RWPE2 (cell line): ENCODE measurements around the gene MGLL.

Experiments used
- ATAC-seq: fragments of 200-7000 bp; cut with Tn5 transposase; 3 replicates; pipeline ENCODE4 v1.9.1; 2021; ENCODE audit warnings: low read depth
- DNase-seq: peaks from one replicate; pipeline ENCODE4 v3.0.0-alpha.2; 2020; ENCODE audit warnings: low spot score
- H3K27ac ChIP-seq: fragments of 450-650 bp; 2 replicates; pipeline ENCODE4 v1.5.1; 2017; ENCODE audit warnings: mild to moderate bottlenecking; ENCODE audit not compliant: poor library complexity, severe bottlenecking
- H3K27me3 ChIP-seq: fragments of 250-450 bp; sonication (Bioruptor Pico); 2 replicates; pipeline ENCODE4 v1.5.1; 2021; ENCODE audit warnings: mild to moderate bottlenecking, moderate library complexity; ENCODE audit not compliant: insufficient read depth, poor library complexity, severe bottlenecking
- H3K36me3 ChIP-seq: fragments of 250-450 bp; sonication (Bioruptor Pico); 2 replicates; pipeline ENCODE4 v1.5.1; 2020; ENCODE audit warnings: low read depth, mild to moderate bottlenecking, moderate library complexity
- H3K4me1 ChIP-seq: fragments of 250-450 bp; sonication (Bioruptor Pico); 2 replicates; pipeline ENCODE4 v1.5.1; 2021; ENCODE audit warnings: mild to moderate bottlenecking, moderate library complexity; ENCODE audit not compliant: insufficient read depth, poor library complexity, severe bottlenecking
- H3K4me3 ChIP-seq: fragments of 250-450 bp; sonication (Bioruptor Pico); 2 replicates; pipeline ENCODE4 v1.5.1; 2021; ENCODE audit warnings: mild to moderate bottlenecking, moderate library complexity; ENCODE audit not compliant: severe bottlenecking
- H3K9me3 ChIP-seq: fragments of 250-450 bp; sonication (Bioruptor Pico); 2 replicates; pipeline ENCODE4 v1.5.1; 2021; ENCODE audit warnings: mild to moderate bottlenecking, moderate library complexity; ENCODE audit not compliant: severe bottlenecking
- CTCF ChIP-seq: fragments of 450-650 bp; IDR thresholded peaks from one replicate; pipeline ENCODE4 v1.5.1; 2017; ENCODE audit warnings: mild to moderate bottlenecking, moderate library complexity; ENCODE audit not compliant: poor library complexity, severe bottlenecking

Gene MGLL

GRCh38 chr3:127824151-127824825 is 2.0 kb upstream of the MGLL start:
- TF ChIP-seq CTCF: no peak
- peaks cover 5% of the 10 kb centered on the region for H3K9me3 ChIP-seq
- H3K27ac ChIP-seq: no peak overlapping the region
- no peak for DNase-seq
- H3K27me3 ChIP-seq: no peaks in the 10 kb centered on the region
- peaks cover 27% of the 10 kb centered on the region for H3K4me1 ChIP-seq
- no peak for ATAC-seq
- H3K4me3 ChIP-seq: no peak overlapping the region
- H3K36me3 ChIP-seq: 0 out of 2 replicates have a peak, but pooled peaks cover 4% of the 10 kb centered on the region

- DNase-seq: no peak
- peak overlapping the region; percentile 82 for H3K4me3 ChIP-seq
Observed at GRCh38 chr3:127823426-127823857, 1.1 kb upstream of the MGLL start.

GRCh38 chr3:127822682-127823425 is 539 bp upstream of the MGLL start:
- no peak for DNase-seq
- peak overlapping the region; percentile 82 for H3K27ac ChIP-seq
- no peaks in the 10 kb centered on the region for H3K9me3 ChIP-seq
- peaks cover 13% of the 10 kb centered on the region for H3K36me3 ChIP-seq
- ATAC-seq: peak; percentile 26
- no peak for TF ChIP-seq CTCF
- H3K27me3 ChIP-seq: no peaks in the 10 kb centered on the region
- H3K4me3 ChIP-seq: peak overlapping the region; percentile 82
- H3K4me1 ChIP-seq: peaks cover 30% of the 10 kb centered on the region

More at GRCh38 chr3:127823426-127823857, 1.1 kb upstream of the MGLL start:
- no peak for ATAC-seq
- H3K36me3 ChIP-seq: peaks cover 10% of the 10 kb centered on the region
- H3K4me1 ChIP-seq: peaks cover 27% of the 10 kb centered on the region
- no peak for TF ChIP-seq CTCF
- H3K9me3 ChIP-seq: peaks cover 5% of the 10 kb centered on the region
- H3K27me3 ChIP-seq: no peaks in the 10 kb centered on the region
- peak overlapping the region; percentile 82 for H3K27ac ChIP-seq

GRCh38 chr3:127821394-127821793 is 921 bp downstream of the MGLL start:
- no peak for TF ChIP-seq CTCF
- ATAC-seq (no peak), DNase-seq (no peak)
- H3K4me3 ChIP-seq: no peak overlapping the region
- peak overlapping the region; percentile 82 for H3K27ac ChIP-seq
- peaks cover 22% of the 10 kb centered on the region for H3K36me3 ChIP-seq
- H3K4me1 ChIP-seq: peaks cover 42% of the 10 kb centered on the region
- H3K27me3 ChIP-seq: no peaks in the 10 kb centered on the region
- no peaks in the 10 kb centered on the region for H3K9me3 ChIP-seq
